GM18861 (cell line): ENCODE results near the gene C3orf52.

Experiments used
- ATAC-seq: cut with Tn5 transposase; IDR thresholded peaks from one replicate; pipeline ENCODE4 v1.9.1; 2021; ENCODE audit not compliant: unreplicated experiment

The C3orf52 gene

GRCh38 chr3:112134335-112135124 is 48.3 kb downstream of the C3orf52 start:
- no peak for ATAC-seq

- ATAC-seq = peak; percentile 25
Measured at GRCh38 chr3:112136046-112136445, 49.9 kb downstream of the C3orf52 start.

GRCh38 chr3:112136959-112137693 is 50.9 kb downstream of the C3orf52 start:
- no peak for ATAC-seq

- no peak for ATAC-seq
Measured at GRCh38 chr3:112137781-112138180, 51.6 kb downstream of the C3orf52 start.

- ATAC-seq = no peak
Measured at GRCh38 chr3:112138219-112138969, 52.2 kb downstream of the C3orf52 start.

GRCh38 chr3:112140584-112140983 is 54.4 kb downstream of the C3orf52 start:
- ATAC-seq = no peak

GRCh38 chr3:112141293-112141692 is 55.1 kb downstream of the C3orf52 start:
- no peak for ATAC-seq

GRCh38 chr3:112143251-112143650 is 57.1 kb downstream of the C3orf52 start:
- ATAC-seq = peak; percentile 76

GRCh38 chr3:112143689-112144088 is 57.5 kb downstream of the C3orf52 start:
- ATAC-seq = no peak

GRCh38 chr3:112149136-112149535 is 62.9 kb downstream of the C3orf52 start:
- ATAC-seq = no peak

GRCh38 chr3:112167758-112168157 is 81.6 kb downstream of the C3orf52 start:
- ATAC-seq = peak; percentile 69
